K562 (cell line): ENCODE measurements around the gene BAD. TPM values are rescaled to one million over a fixed set of nuclear protein-coding genes. Genes with fewer than 3 reads are reported as not detected.

Experiments used
- ETV1 ChIP-seq: fragments of 450-650 bp; conservative IDR thresholded peaks from 2 replicates; pipeline ENCODE4 v1.6.1; 2016; ENCODE audit warnings: missing genetic modification characterization, control low read depth, low read depth, missing compliant biosample characterization
- HDGF ChIP-seq: fragments of 450-650 bp; IDR thresholded peaks from 2 replicates; pipeline ENCODE4 v1.6.1; 2016
- ILF3 ChIP-seq: fragments of 450-650 bp; IDR thresholded peaks from 2 replicates; pipeline ENCODE4 v1.6.1; 2018; ENCODE audit warnings: antibody characterized with exemption, mild to moderate bottlenecking, moderate library complexity, borderline replicate concordance
- LARP7 ChIP-seq: fragments of 450-650 bp; IDR thresholded peaks from 2 replicates; pipeline ENCODE4 v1.6.1; 2016
- NCOA1 ChIP-seq: fragments of 450-650 bp; IDR thresholded peaks from 2 replicates; pipeline ENCODE4 v1.6.1; 2016; ENCODE audit warnings: low read depth
- PHF20 ChIP-seq: fragments of 450-650 bp; IDR thresholded peaks from 2 replicates; pipeline ENCODE4 v1.6.1; 2018; ENCODE audit not compliant: partially characterized antibody
- PHF21A ChIP-seq: fragments of 450-650 bp; IDR thresholded peaks from 2 replicates; pipeline ENCODE4 v1.6.1; 2017; ENCODE audit warnings: low read depth, borderline replicate concordance
- POLR2G ChIP-seq: fragments of 200-400 bp; formaldehyde crosslinking; IDR thresholded peaks from 2 replicates; pipeline ENCODE4 v1.6.1; 2017; ENCODE audit warnings: low read depth, mild to moderate bottlenecking, antibody characterized with exemption, low read length, moderate library complexity
- PTBP1 ChIP-seq: fragments of 200-400 bp; formaldehyde crosslinking; IDR thresholded peaks from 2 replicates; pipeline ENCODE4 v1.6.1; 2017; ENCODE audit warnings: low read depth, low read length
- RCOR1 ChIP-seq, 2 experiments: IDR thresholded peaks; 2 replicates each; pipeline ENCODE4 v1.6.1; 2012; ENCODE audit warnings: low read depth in 2 of 2, low read length in 2 of 2, borderline replicate concordance in 1 of 2, improper control_type of control experiment in 1 of 2
- XRCC4 ChIP-seq: IDR thresholded peaks from one replicate; pipeline ENCODE4 v1.6.1; 2011; ENCODE audit not compliant: insufficient read depth, insufficient read length; ENCODE audit errors: extremely low read depth
- ZFP91 ChIP-seq: sonication (generic); formaldehyde crosslinking; IDR thresholded peaks from 2 replicates; pipeline ENCODE4 v1.8.0; 2022; ENCODE audit warnings: mild to moderate bottlenecking, missing genetic modification reagents
- ZNF140 ChIP-seq: fragments of 250-450 bp; sonication (Bioruptor Pico); IDR thresholded peaks from 2 replicates; pipeline ENCODE4 v1.8.0; 2021; ENCODE audit warnings: moderate library complexity, mild to moderate bottlenecking, inconsistent platforms
- ZNF175 ChIP-seq: fragments of 200-800 bp; sonication (Bioruptor generic); IDR thresholded peaks from 2 replicates; pipeline ENCODE4 v1.6.1; 2016; ENCODE audit warnings: low read depth, mild to moderate bottlenecking, missing genetic modification characterization, missing compliant biosample characterization
- polyA plus RNA-seq, 8 experiments: library from polyadenylated mRNA; depleted of rRNA in 4 of 8; stranded (reverse) in 5 of 8; unstranded in 3 of 8; fragments of >200 nt; fragmentation: Nextera tagmentation in 2 of 8; fragmentation: Illumina TruSeq in 1 of 8; extraction: Ambion mirVana in 2 of 8; extraction: Trizol in 1 of 8; gene quantifications; 2 replicates each; pipeline versions ENCODE4 v1.2.1 to v1.2.3, GENCODE V29; 2011 to 2014; ENCODE audit warnings: inconsistent platforms in 1 of 8, missing spikeins in 1 of 8
- total RNA-seq, 7 experiments: library from RNA; depleted of rRNA in 6 of 7; stranded (reverse); fragments of >200 nt in 6 of 7; fragmentation: Illumina TruSeq in 2 of 7; extraction: Trizol in 2 of 7; gene quantifications; 2 replicates each; pipeline versions ENCODE4 v1.2.1 to v1.2.3, GENCODE V29; 2011 to 2021; ENCODE audit warnings: low replicate concordance in 1 of 7
- TF ChIP-seq, protein P1 (sequence below): fragments of 450-650 bp; IDR thresholded peaks from 2 replicates; pipeline ENCODE4 v1.6.1; 2016; ENCODE audit warnings: mild to moderate bottlenecking
- TF ChIP-seq, protein P2 (sequence below): fragments of 200-800 bp; sonication (Bioruptor generic); IDR thresholded peaks from 2 replicates; pipeline ENCODE4 v1.6.1; 2016; ENCODE audit warnings: missing genetic modification characterization, missing compliant biosample characterization
- TF ChIP-seq, protein P3 (sequence below), 2 experiments: fragments of 250-450 bp in 1 of 2; fragments of 450-650 bp in 1 of 2; sonication (Bioruptor Pico) in 1 of 2; IDR thresholded peaks; 2 replicates each; pipeline versions ENCODE4 v1.6.1 to v1.8.0; 2016 to 2021; ENCODE audit warnings: mild to moderate bottlenecking in 2 of 2, moderate library complexity in 2 of 2, missing compliant biosample characterization in 1 of 2, missing genetic modification characterization in 1 of 2

The BAD gene
- total and polyA plus RNA-seq, 9 of the 15 experiments (the other 6 are each of a cell fraction or from before 2014, with no cell fraction given) = 0.61 to 45.6 (median 11.8) TPM

DNA sequence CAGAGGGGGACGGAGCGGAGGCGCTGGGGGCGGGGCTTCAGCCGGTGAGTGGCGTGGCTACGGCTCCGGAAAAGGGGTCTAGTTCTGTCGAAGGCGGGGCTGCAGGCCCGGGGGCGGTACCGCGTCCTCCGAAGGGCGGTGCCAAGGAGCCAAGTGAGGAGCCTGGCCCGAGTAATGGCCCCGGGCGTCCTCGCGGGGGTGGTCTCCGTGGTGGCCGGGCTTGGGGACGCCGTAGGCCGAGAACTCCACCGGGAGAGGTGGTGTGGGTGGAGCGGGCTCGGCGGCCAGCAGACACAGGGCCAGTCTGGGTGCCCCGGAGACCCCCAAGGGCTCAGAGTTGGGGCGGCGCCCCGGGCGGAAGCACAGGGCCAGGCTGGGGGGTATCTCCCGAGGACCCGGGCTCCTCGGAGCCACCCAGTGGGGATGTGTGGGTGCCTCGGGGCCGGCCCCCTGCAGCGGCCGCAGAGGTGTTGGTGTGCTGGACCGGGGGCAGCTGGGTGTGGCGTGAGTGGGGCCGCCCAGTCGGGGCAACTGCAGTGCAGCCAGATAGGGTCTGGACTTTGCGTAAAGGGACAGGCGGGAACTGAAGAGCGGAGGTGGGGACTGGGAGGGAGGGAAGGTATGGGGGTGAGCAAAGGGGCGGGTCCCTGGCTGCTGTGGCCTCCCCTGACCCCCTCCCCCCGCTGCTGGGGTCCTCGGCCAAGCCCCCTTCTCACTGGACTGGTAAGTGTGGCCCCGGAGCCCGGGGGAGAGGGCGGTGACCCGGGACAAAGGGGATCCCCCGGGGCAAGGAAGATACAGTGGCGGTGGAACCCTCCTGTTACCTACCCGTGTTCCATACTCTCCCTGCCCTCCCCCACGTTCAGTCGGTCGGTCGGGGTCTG, 42.7 kb downstream of the BAD start (continued):
- TF ChIP-seq NCOA1 (peak; percentile 79), ETV1 (no peak; the same call in 1 of the 2 replicates), XRCC4 (no peak), ZNF140 (CRISPR knock-in tag) (no peak), ILF3 (no peak), HDGF (no peak), PHF20 (peak; percentile 36), ZNF175 (CRISPR knock-in tag) (no peak), RCOR1 (IDR thresholded peaks at IDR 0.05; ENCODE audit: borderline replicate concordance in 1 of 2, low read depth in 2 of 2, low read length in 2 of 2) (peak in 1 of 2 experiments; percentile 34; a peak in 1 of 4 replicates), LARP7 (no peak), PTBP1 (no peak), PHF21A (no peak), ZFP91 (CRISPR knock-in tag) (no peak), POLR2G (peak; percentile 79)
- TF ChIP-seq, protein P1, sequence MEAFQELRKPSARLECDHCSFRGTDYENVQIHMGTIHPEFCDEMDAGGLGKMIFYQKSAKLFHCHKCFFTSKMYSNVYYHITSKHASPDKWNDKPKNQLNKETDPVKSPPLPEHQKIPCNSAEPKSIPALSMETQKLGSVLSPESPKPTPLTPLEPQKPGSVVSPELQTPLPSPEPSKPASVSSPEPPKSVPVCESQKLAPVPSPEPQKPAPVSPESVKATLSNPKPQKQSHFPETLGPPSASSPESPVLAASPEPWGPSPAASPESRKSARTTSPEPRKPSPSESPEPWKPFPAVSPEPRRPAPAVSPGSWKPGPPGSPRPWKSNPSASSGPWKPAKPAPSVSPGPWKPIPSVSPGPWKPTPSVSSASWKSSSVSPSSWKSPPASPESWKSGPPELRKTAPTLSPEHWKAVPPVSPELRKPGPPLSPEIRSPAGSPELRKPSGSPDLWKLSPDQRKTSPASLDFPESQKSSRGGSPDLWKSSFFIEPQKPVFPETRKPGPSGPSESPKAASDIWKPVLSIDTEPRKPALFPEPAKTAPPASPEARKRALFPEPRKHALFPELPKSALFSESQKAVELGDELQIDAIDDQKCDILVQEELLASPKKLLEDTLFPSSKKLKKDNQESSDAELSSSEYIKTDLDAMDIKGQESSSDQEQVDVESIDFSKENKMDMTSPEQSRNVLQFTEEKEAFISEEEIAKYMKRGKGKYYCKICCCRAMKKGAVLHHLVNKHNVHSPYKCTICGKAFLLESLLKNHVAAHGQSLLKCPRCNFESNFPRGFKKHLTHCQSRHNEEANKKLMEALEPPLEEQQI = no peak
- TF ChIP-seq, protein P2, sequence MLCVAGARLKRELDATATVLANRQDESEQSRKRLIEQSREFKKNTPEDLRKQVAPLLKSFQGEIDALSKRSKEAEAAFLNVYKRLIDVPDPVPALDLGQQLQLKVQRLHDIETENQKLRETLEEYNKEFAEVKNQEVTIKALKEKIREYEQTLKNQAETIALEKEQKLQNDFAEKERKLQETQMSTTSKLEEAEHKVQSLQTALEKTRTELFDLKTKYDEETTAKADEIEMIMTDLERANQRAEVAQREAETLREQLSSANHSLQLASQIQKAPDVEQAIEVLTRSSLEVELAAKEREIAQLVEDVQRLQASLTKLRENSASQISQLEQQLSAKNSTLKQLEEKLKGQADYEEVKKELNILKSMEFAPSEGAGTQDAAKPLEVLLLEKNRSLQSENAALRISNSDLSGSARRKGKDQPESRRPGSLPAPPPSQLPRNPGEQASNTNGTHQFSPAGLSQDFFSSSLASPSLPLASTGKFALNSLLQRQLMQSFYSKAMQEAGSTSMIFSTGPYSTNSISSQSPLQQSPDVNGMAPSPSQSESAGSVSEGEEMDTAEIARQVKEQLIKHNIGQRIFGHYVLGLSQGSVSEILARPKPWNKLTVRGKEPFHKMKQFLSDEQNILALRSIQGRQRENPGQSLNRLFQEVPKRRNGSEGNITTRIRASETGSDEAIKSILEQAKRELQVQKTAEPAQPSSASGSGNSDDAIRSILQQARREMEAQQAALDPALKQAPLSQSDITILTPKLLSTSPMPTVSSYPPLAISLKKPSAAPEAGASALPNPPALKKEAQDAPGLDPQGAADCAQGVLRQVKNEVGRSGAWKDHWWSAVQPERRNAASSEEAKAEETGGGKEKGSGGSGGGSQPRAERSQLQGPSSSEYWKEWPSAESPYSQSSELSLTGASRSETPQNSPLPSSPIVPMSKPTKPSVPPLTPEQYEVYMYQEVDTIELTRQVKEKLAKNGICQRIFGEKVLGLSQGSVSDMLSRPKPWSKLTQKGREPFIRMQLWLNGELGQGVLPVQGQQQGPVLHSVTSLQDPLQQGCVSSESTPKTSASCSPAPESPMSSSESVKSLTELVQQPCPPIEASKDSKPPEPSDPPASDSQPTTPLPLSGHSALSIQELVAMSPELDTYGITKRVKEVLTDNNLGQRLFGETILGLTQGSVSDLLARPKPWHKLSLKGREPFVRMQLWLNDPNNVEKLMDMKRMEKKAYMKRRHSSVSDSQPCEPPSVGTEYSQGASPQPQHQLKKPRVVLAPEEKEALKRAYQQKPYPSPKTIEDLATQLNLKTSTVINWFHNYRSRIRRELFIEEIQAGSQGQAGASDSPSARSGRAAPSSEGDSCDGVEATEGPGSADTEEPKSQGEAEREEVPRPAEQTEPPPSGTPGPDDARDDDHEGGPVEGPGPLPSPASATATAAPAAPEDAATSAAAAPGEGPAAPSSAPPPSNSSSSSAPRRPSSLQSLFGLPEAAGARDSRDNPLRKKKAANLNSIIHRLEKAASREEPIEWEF (CRISPR knock-in tag) = no peak
- TF ChIP-seq, protein P3, sequence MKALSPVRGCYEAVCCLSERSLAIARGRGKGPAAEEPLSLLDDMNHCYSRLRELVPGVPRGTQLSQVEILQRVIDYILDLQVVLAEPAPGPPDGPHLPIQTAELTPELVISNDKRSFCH (CRISPR knock-in tag; IDR thresholded peaks at IDR 0.05) = no peak
- TF ChIP-seq, protein P3 (tag; IDR thresholded peaks at IDR 0.05) = peak; percentile 34; the same call in 1 of the 2 replicates
